DND-41 (cell line): ENCODE measurements around the gene PDE4B.

Source experiments
- ATAC-seq: fragments of 200-7000 bp; cut with Tn5 transposase; 3 replicates; pipeline ENCODE4 v1.9.1; 2021; ENCODE audit warnings: low read depth; ENCODE audit not compliant: insufficient read depth
- DNase-seq: peaks from one replicate; pipeline ENCODE4 v3.0.0-alpha.2; 2020
- H2AFZ ChIP-seq: 2 replicates; pipeline ENCODE4 v1.6.0; 2012; ENCODE audit warnings: low read depth, low read length
- H3K27ac ChIP-seq: 2 replicates; pipeline ENCODE4 v1.5.1; 2012; ENCODE audit warnings: low read length, inconsistent platforms
- H3K27me3 ChIP-seq: fragments of 200-600 bp; sonication (generic); 2 replicates; pipeline ENCODE4 v1.6.0; 2012; ENCODE audit warnings: low read length, mild to moderate bottlenecking, inconsistent platforms; ENCODE audit not compliant: insufficient read depth, poor library complexity
- H3K36me3 ChIP-seq: 2 replicates; pipeline ENCODE4 v1.5.1; 2012; ENCODE audit warnings: low read length, inconsistent platforms; ENCODE audit not compliant: insufficient read depth
- H3K4me1 ChIP-seq: 2 replicates; pipeline ENCODE4 v1.5.1; 2012; ENCODE audit warnings: mild to moderate bottlenecking, low read length; ENCODE audit not compliant: insufficient read depth
- H3K4me2 ChIP-seq: 2 replicates; pipeline ENCODE4 v1.6.0; 2012; ENCODE audit warnings: mild to moderate bottlenecking, moderate library complexity, low read length, inconsistent platforms; ENCODE audit not compliant: insufficient read depth
- H3K4me3 ChIP-seq, 2 experiments: fragments of 200-600 bp in 1 of 2; shearing (Covaris generic) in 1 of 2; 2 replicates each; pipeline ENCODE4 v1.5.1; 2012 to 2016; ENCODE audit warnings: inconsistent platforms in 2 of 2, low read length in 2 of 2, mild to moderate bottlenecking in 2 of 2, low read depth in 1 of 2, moderate library complexity in 1 of 2
- H3K79me2 ChIP-seq: 2 replicates; pipeline ENCODE4 v1.6.0; 2012; ENCODE audit warnings: low read length, inconsistent platforms; ENCODE audit not compliant: insufficient read depth
- H3K9ac ChIP-seq: 2 replicates; pipeline ENCODE4 v1.6.0; 2012; ENCODE audit warnings: low read depth, mild to moderate bottlenecking, inconsistent platforms, low read length, moderate library complexity
- H3K9me3 ChIP-seq: 2 replicates; pipeline ENCODE4 v1.5.1; 2012; ENCODE audit warnings: low read length, moderate library complexity, mild to moderate bottlenecking, inconsistent platforms; ENCODE audit not compliant: insufficient read depth, severe bottlenecking
- H4K20me1 ChIP-seq: 2 replicates; pipeline ENCODE4 v1.6.0; 2012; ENCODE audit warnings: low read length; ENCODE audit not compliant: insufficient read depth
- CTCF ChIP-seq: IDR thresholded peaks from 2 replicates; pipeline ENCODE4 v1.5.1; 2012; ENCODE audit warnings: borderline replicate concordance, low read length, moderate library complexity, mild to moderate bottlenecking; ENCODE audit not compliant: poor library complexity, severe bottlenecking; ENCODE audit errors: extremely low read depth
- EZH2 ChIP-seq: IDR thresholded peaks from 3 replicates; pipeline ENCODE4 v1.6.1; 2012; ENCODE audit warnings: borderline replicate concordance, low read depth, mild to moderate bottlenecking, moderate library complexity, low read length, inconsistent platforms; ENCODE audit not compliant: severe bottlenecking

The PDE4B gene

GRCh38 chr1:66346057-66346795 is 553.5 kb downstream of the PDE4B start:
- H3K4me1 ChIP-seq, result peaks cover 9% of the 10 kb centered on the region
- no peak overlapping the region for H3K4me2 ChIP-seq

GRCh38 chr1:66346873-66347272 is 554.2 kb downstream of the PDE4B start:
- Histone ChIP-seq H3K79me2 (no peaks in the 10 kb centered on the region), H3K27me3 (no peaks in the 10 kb centered on the region), H2AFZ (no peak overlapping the region), H3K27ac (no peak overlapping the region), H3K4me2 (no peak overlapping the region), H3K9me3 (no peaks in the 10 kb centered on the region), H3K36me3 (no peaks in the 10 kb centered on the region), H3K9ac (no peak overlapping the region), H4K20me1 (no peaks in the 10 kb centered on the region), H3K4me1 (peaks cover 9% of the 10 kb centered on the region), H3K4me3 (no peak overlapping the region)
- no peak for TF ChIP-seq CTCF
- no peak for ATAC-seq
- no peak for DNase-seq

More at GRCh38 chr1:66346057-66346795, 553.5 kb downstream of the PDE4B start:
- Histone ChIP-seq H3K79me2 (no peaks in the 10 kb centered on the region), H3K9me3 (no peaks in the 10 kb centered on the region), H3K27me3 (no peaks in the 10 kb centered on the region), H3K27ac (no peak overlapping the region), H3K36me3 (no peaks in the 10 kb centered on the region), H2AFZ (no peak overlapping the region), H3K4me3 (no peak overlapping the region), H4K20me1 (no peaks in the 10 kb centered on the region), H3K9ac (no peak overlapping the region)
- TF ChIP-seq EZH2 (no peak), CTCF (no peak)
- ATAC-seq, result no peak
- no peak for DNase-seq

GRCh38 chr1:66348776-66349175 is 556.1 kb downstream of the PDE4B start:
- ATAC-seq (no peak), DNase-seq (no peak)
- H3K9ac ChIP-seq, result no peak overlapping the region
- H3K27me3 ChIP-seq, result no peaks in the 10 kb centered on the region
- no peak overlapping the region for H3K27ac ChIP-seq
- H3K9me3 ChIP-seq, result no peaks in the 10 kb centered on the region
- H3K4me2 ChIP-seq, result no peak overlapping the region
- H2AFZ ChIP-seq, result no peak overlapping the region
- H3K4me1 ChIP-seq, result peaks cover 9% of the 10 kb centered on the region
- TF ChIP-seq CTCF, result no peak
- TF ChIP-seq EZH2, result no peak
- H4K20me1 ChIP-seq, result no peaks in the 10 kb centered on the region
- no peaks in the 10 kb centered on the region for H3K79me2 ChIP-seq
- no peaks in the 10 kb centered on the region for H3K36me3 ChIP-seq
- H3K4me3 ChIP-seq, result no peak overlapping the region

- H3K36me3 ChIP-seq, result no peaks in the 10 kb centered on the region
- DNase-seq (no peak), ATAC-seq (no peak)
- no peak for TF ChIP-seq EZH2
- no peak for TF ChIP-seq CTCF
- H3K4me1 ChIP-seq, result peaks cover 9% of the 10 kb centered on the region
- no peaks in the 10 kb centered on the region for H3K79me2 ChIP-seq
- H3K9ac ChIP-seq, result no peak overlapping the region
- no peak overlapping the region for H3K4me2 ChIP-seq
- H3K9me3 ChIP-seq, result no peaks in the 10 kb centered on the region
- no peak overlapping the region for H3K27ac ChIP-seq
- no peak overlapping the region for H3K4me3 ChIP-seq
- H3K27me3 ChIP-seq, result no peaks in the 10 kb centered on the region
- H2AFZ ChIP-seq, result no peak overlapping the region
- no peaks in the 10 kb centered on the region for H4K20me1 ChIP-seq
Observed at GRCh38 chr1:66349242-66349641, 556.5 kb downstream of the PDE4B start.
